Psoas muscle (tissue), 8 donors: ENCODE results near the gene COL4A4. TPM values are rescaled to one million over a fixed set of nuclear protein-coding genes. Genes with fewer than 3 reads are reported as not detected.

Source experiments
- ATAC-seq, 4 donors: fragments of 200-7000 bp; cut with Tn5 transposase; one replicate each; pipeline ENCODE4 v1.9.1; 2020; ENCODE audit warnings: moderate library complexity in 3 of 4, mild to moderate bottlenecking in 2 of 4
- DNase-seq, 2 donors: peaks; one replicate each; pipeline ENCODE4 v3.0.0-alpha.2; 2020
- H3K27ac ChIP-seq: fragments of 200-600 bp; one replicate; pipeline ENCODE4 v1.8.0; 2022
- H3K27me3 ChIP-seq, 3 donors: fragments of 200-600 bp in 1 of 3; one replicate each; pipeline versions ENCODE4 v1.6.1 to v1.8.0; 2013 to 2022; ENCODE audit warnings: low read length in 2 of 3, mild to moderate bottlenecking in 2 of 3, moderate library complexity in 1 of 3; ENCODE audit not compliant: insufficient read depth in 3 of 3
- H3K36me3 ChIP-seq, 2 donors: fragments of 200-600 bp in 1 of 2; one replicate each; pipeline versions ENCODE4 v1.6.1 to v1.8.0; 2013 to 2022; ENCODE audit warnings: low read depth in 1 of 2, mild to moderate bottlenecking in 1 of 2, moderate library complexity in 1 of 2; ENCODE audit not compliant: insufficient read depth in 1 of 2
- H3K4me1 ChIP-seq: fragments of 200-600 bp; one replicate; pipeline ENCODE4 v1.8.0; 2022
- H3K4me3 ChIP-seq: fragments of 200-600 bp; one replicate; pipeline ENCODE4 v1.8.0; 2022; ENCODE audit warnings: mild to moderate bottlenecking
- H3K9me3 ChIP-seq: fragments of 200-600 bp; one replicate; pipeline ENCODE4 v1.8.0; 2022
- WGBS, 3 donors: extraction: QIAGEN DNeasy Blood & Tissue Kit; methylation state at CpG; one replicate each; pipeline versions ENCODE4 v1.1.6 to v1.1.7; 2013; 5-methylcytosine and 5-hydroxymethylcytosine counted together
- intact Hi-C, 2 donors: fragments of 100-400 bp; cut with DNase I; formaldehyde crosslinking; loops; one replicate each; pipeline versions ENCODE4 v1.11.0 to v1.14.2; 2022
- polyA plus RNA-seq, 3 donors: library from polyadenylated mRNA; stranded (reverse); fragments of 200-250 nt; gene quantifications; one replicate each; pipeline ENCODE4 v1.2.3, GENCODE V29; 2013
- total RNA-seq, 4 donors: library from RNA; stranded (reverse); fragmentation: NEBNext Ultra II Directional in 2 of 4; extraction: Animal tissue kit (Norgen Biotek cat#: 25700) in 2 of 4; gene quantifications; one replicate each; pipeline versions ENCODE4 v1.2.1 to v1.2.4, GENCODE V29; 2021 to 2023
- TF ChIP-seq, protein P1 (sequence below): fragments of 200-600 bp; IDR thresholded peaks from one replicate; pipeline ENCODE4 v1.8.0; 2022; ENCODE audit warnings: antibody characterized with exemption
- donor health status: healthy with polysubstance abuse.
- donor health status: DM: no; HTN: no; CAD: no; lungs with moderate emphysema.
- donor health status: Bipolar disorder and iron deficiency.
- donor health status: healthy.
- donor health status: DM: yes; HTN: yes; CAD: no.
- donor health status: DM: no; HTN: no; CAD: no.
- donor health status: DM: no; HTN: no; CAD: no.
- donor health status: DM: yes; HTN: yes; CAD: no.

Gene COL4A4
- total and polyA plus RNA-seq, 7 donors = 1.7 to 16.0 (median 4.6) TPM

DNA sequence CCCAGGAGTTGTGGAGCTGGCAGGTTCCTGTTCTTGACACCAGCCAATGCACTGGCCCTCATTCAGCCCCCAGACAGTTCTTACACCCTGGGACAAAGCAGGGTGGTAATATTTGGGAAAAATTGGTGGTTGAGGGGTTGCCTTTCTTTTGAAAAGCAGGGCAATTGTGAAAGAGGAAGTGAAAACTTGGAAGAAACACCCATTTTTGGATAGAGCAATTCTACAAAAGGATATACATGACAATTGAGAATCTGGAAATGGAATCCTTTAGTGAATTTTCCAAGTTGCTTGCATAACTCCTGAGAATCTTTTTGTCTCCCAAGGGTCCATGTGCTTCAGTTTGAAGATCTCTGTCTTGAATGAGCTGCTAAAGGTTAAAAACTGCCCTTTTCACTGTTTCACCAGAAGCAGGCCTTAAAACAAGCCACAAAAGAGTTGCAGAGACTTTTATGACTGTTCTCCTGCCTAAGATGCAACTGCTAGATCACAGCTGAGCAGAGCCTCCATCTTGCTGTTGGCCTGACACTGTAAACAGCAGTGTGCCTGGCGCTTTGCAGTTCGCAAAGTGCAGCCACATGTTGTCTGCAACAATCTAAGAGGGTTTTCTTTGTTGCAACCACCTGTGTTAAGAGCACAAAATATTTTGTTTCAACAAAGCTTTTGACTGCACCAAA lies 11.8 kb downstream of the COL4A4 start:
- Histone ChIP-seq H3K36me3 (peaks cover 0 to 2% of the 10 kb centered on the region in 2 donors), H3K4me1 (peaks cover 34% of the 10 kb centered on the region), H3K27ac (peak overlapping the region; percentile 5), H3K27me3 (no peaks in the 10 kb centered on the region), H3K9me3 (no peaks in the 10 kb centered on the region), H3K4me3 (no peak overlapping the region)
- DNase-seq (no peak), ATAC-seq (no peak)
- 94 to 100% (median 95%) methylated on average over 2 of the region's 2 CpGs for WGBS, 3 donors
- intact Hi-C loops = no loop called here
- TF ChIP-seq, protein P1, sequence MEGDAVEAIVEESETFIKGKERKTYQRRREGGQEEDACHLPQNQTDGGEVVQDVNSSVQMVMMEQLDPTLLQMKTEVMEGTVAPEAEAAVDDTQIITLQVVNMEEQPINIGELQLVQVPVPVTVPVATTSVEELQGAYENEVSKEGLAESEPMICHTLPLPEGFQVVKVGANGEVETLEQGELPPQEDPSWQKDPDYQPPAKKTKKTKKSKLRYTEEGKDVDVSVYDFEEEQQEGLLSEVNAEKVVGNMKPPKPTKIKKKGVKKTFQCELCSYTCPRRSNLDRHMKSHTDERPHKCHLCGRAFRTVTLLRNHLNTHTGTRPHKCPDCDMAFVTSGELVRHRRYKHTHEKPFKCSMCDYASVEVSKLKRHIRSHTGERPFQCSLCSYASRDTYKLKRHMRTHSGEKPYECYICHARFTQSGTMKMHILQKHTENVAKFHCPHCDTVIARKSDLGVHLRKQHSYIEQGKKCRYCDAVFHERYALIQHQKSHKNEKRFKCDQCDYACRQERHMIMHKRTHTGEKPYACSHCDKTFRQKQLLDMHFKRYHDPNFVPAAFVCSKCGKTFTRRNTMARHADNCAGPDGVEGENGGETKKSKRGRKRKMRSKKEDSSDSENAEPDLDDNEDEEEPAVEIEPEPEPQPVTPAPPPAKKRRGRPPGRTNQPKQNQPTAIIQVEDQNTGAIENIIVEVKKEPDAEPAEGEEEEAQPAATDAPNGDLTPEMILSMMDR = no peak

DNA sequence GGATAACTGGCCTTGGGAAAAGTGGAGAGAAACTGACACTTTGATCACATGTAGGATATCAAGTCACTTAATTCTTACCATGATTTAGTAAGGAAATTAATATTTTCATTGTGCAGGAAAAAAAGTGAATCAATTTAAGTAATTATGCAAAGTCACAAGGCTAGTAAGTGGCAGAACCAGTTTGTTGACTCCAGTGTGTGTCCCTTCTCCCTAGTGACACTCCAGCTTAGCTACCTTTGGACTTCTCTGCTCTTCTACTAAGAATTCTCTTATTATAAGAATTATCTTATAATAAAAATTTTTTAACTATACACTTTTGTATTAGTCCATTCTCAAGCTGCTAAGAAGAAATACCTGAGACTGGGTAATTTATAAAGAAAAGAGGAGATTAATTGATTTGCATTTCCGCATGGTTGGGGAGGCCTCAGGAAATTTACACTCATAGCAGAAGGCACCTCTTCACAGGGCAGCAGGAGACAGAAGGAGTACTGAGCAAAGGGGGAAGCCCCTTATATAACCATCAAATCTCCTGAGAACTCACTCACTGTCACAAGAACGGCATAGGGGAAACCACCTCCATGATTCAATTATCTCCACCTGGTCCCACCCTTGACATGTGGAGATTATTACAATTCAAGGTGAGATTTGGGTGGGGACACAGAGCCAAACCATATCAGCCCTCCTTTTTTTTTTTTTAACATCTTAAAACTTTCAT lies 13.6 kb downstream of the COL4A4 start:
- H3K36me3 ChIP-seq = peaks cover 0 to 20% of the 10 kb centered on the region in 2 donors
- 70 to 81% (median 81%) methylated on average over 2 of the region's 2 CpGs for WGBS, 3 donors
- H3K4me1 ChIP-seq = peaks cover 33% of the 10 kb centered on the region
- H3K4me3 ChIP-seq = no peak overlapping the region
- ATAC-seq = no peak
- no peak for DNase-seq
- no peaks in the 10 kb centered on the region for H3K27me3 ChIP-seq
- H3K9me3 ChIP-seq = no peaks in the 10 kb centered on the region
- intact Hi-C loops = no loop called here
- H3K27ac ChIP-seq = no peak overlapping the region
- TF ChIP-seq, protein P1 = no peak

DNA sequence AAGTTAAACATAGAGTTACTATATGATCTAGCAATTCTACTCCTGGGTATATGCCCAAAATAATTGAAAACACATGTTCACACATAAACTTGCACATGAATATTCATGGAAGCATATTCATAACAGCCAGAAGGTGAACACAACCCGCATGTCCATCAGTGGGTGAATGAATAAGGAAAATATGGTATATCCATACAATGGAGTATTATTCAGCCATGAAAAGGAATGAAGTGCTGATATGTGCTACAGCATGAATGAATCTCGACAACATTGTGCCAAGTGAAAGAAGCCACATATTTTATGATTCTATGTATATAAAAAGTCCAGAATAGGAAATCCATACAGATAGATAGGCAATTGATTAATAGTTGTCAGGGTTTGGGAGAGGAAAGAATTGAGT lies 15.9 kb downstream of the COL4A4 start:
- H3K27me3 ChIP-seq = no peaks in the 10 kb centered on the region
- DNase-seq (no peak), ATAC-seq (no peak)
- TF ChIP-seq, protein P1 = no peak
- 76 to 83% (median 80%) methylated on average over 2 of the region's 2 CpGs for WGBS, 3 donors
- H3K36me3 ChIP-seq = peaks cover 0 to 42% of the 10 kb centered on the region in 2 donors
- no peak overlapping the region for H3K27ac ChIP-seq
- H3K4me3 ChIP-seq = no peak overlapping the region
- peaks cover 13% of the 10 kb centered on the region for H3K4me1 ChIP-seq
- intact Hi-C loops = no loop called here
- H3K9me3 ChIP-seq = no peaks in the 10 kb centered on the region

DNA sequence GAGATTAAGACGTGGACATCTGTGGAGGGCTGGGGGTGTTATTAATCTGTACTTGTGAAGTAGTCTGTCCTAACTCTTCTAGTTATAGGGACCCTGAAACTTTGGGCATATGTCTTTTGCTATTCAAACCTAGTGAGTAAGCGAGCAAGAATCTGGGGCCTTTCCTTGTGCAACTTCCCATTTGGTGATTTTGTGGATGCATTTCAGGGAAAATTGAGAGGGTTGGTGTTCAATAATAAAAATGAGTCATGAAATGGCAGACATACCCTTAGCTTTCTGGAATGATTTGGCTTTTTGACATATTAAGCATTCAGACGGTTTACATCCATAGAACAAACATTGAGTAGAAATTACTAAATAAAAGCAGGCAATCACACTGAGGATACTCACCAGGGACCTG lies 17.0 kb downstream of the COL4A4 start:
- Histone ChIP-seq H3K4me3 (no peak overlapping the region), H3K4me1 (peaks cover 2% of the 10 kb centered on the region), H3K36me3 (peaks cover 0 to 52% of the 10 kb centered on the region in 2 donors), H3K9me3 (no peaks in the 10 kb centered on the region), H3K27ac (no peak overlapping the region), H3K27me3 (no peaks in the 10 kb centered on the region)
- TF ChIP-seq, protein P1 = no peak
- intact Hi-C loops = no loop called here
- ATAC-seq = no peak
- WGBS, 3 donors = 86 to 88% (median 87%) methylated on average over 3 of the region's 3 CpGs
- no peak for DNase-seq
